Type B pancreatic cell (in vitro differentiated cells): Measurements from ENCODE around the gene DYNC1LI1. TPM values are rescaled to one million over a fixed set of nuclear protein-coding genes. Genes with fewer than 3 reads are reported as not detected.
A peak's percentile ranks its signal among the peaks of the same experiment; 100 is the strongest.

ENCODE experiments used
- DNase-seq: peaks from one replicate; pipeline ENCODE4 v3.0.0; 2021; ENCODE audit warnings: mixed read lengths; ENCODE audit not compliant: unreplicated experiment; ENCODE audit errors: extremely low spot score
- H3K27ac Mint-ChIP-seq: 2 replicates; pipeline ENCODE4 v1.8.0; 2021; ENCODE audit warnings: mild to moderate bottlenecking, mixed read lengths
- H3K27me3 Mint-ChIP-seq: 2 replicates; pipeline ENCODE4 v1.8.0; 2021; ENCODE audit warnings: mixed read lengths
- H3K36me3 Mint-ChIP-seq: 2 replicates; pipeline ENCODE4 v1.8.0; 2021; ENCODE audit warnings: mixed read lengths
- H3K4me1 Mint-ChIP-seq: one replicate; pipeline ENCODE4 v1.8.0; 2021; ENCODE audit warnings: mixed read lengths; ENCODE audit not compliant: unreplicated experiment
- H3K4me3 Mint-ChIP-seq: 2 replicates; pipeline ENCODE4 v1.8.0; 2021; ENCODE audit warnings: mild to moderate bottlenecking, mixed read lengths
- H3K9me3 Mint-ChIP-seq: 2 replicates; pipeline ENCODE4 v1.8.0; 2021; ENCODE audit warnings: mixed read lengths
- CTCF ChIP-seq: fragments of 200-600 bp; sonication (generic); conservative IDR thresholded peaks from 2 replicates; pipeline ENCODE4 v1.5.0; 2021; ENCODE audit warnings: antibody characterized with exemption, mild to moderate bottlenecking
- total RNA-seq: library from RNA; stranded (reverse); gene quantifications from 2 replicates; pipeline ENCODE4 v1.2.1, GENCODE V29; 2021; ENCODE audit warnings: low replicate concordance

Gene DYNC1LI1
- total RNA-seq, 1 donor from 2014 or later: 35.9 TPM

GRCh38 chr3:32571192-32571485 lies 481 bp upstream of the DYNC1LI1 start:
- peaks cover 14% of the 10 kb centered on the region for H3K4me1 Mint-ChIP-seq
- DNase-seq: no peak
- no peaks in the 10 kb centered on the region for H3K36me3 Mint-ChIP-seq
- H3K27ac Mint-ChIP-seq: peak overlapping the region; percentile 95
- H3K9me3 Mint-ChIP-seq: no peaks in the 10 kb centered on the region
- H3K27me3 Mint-ChIP-seq: no peaks in the 10 kb centered on the region
- TF ChIP-seq CTCF: no peak
- H3K4me3 Mint-ChIP-seq: peak overlapping the region; percentile 95

DNA sequence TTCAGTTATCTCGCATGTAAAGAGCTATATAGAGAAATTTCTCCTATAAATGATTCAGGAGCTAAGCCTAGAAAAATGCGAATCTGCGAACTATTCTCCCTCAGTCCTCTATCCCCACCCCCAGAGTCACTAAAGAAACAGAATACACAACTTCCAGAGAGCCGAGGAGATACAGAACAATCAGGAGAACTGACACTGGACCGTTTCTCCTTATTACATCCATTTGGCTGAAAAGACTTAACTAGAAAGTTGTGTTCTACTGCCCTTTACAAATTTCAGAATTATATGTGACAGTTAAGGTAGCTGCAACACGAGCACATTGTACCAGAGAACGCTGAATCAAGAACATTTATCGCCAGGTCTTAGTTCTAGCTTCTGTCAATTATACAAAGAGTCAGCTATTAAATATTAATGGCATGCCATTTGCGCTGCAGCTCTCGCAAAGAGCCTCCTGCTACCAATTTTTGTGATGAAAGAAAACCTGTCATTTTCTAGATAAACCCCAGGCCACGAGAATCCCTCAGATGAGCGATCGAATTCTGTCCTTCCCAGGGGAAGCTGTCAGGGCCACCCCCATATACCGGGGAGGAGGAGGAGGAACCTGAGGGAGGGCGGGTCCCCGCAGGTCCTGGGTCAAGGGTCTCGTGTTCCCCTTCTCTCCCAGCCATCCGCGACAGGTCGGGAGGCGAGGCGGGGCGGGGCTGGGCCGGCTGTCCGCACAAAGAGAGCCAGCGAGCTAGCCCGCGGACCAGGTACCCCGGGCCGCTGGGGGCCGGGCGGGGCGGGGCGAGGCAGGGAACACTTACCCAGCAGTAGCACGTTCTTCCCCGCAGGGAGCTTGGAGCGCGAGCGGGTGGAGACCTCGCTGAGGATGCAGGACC lies 878 bp downstream of the DYNC1LI1 start:
- Mint-ChIP-seq H3K27ac (peak overlapping the region; percentile 95), H3K4me3 (peak overlapping the region; percentile 95), H3K27me3 (no peaks in the 10 kb centered on the region), H3K36me3 (peaks cover under 1% of the 10 kb centered on the region), H3K4me1 (peaks cover 14% of the 10 kb centered on the region), H3K9me3 (no peaks in the 10 kb centered on the region)
- TF ChIP-seq CTCF: no peak
- DNase-seq: peak; percentile 83

GRCh38 chr3:32568953-32569352 lies 1.7 kb downstream of the DYNC1LI1 start:
- Mint-ChIP-seq H3K9me3 (no peaks in the 10 kb centered on the region), H3K4me1 (peaks cover 14% of the 10 kb centered on the region), H3K36me3 (peaks cover 4% of the 10 kb centered on the region), H3K27me3 (no peaks in the 10 kb centered on the region), H3K27ac (no peak overlapping the region), H3K4me3 (peak overlapping the region; percentile 95)
- DNase-seq: no peak
- peak; percentile 39 for TF ChIP-seq CTCF

GRCh38 chr3:32564195-32564594 lies 6.5 kb downstream of the DYNC1LI1 start:
- H3K27ac Mint-ChIP-seq: no peak overlapping the region
- no peak for TF ChIP-seq CTCF
- peaks cover 7% of the 10 kb centered on the region for H3K36me3 Mint-ChIP-seq
- no peak overlapping the region for H3K4me3 Mint-ChIP-seq
- H3K27me3 Mint-ChIP-seq: no peaks in the 10 kb centered on the region
- no peak for DNase-seq
- peaks cover 7% of the 10 kb centered on the region for H3K4me1 Mint-ChIP-seq
- H3K9me3 Mint-ChIP-seq: no peaks in the 10 kb centered on the region

GRCh38 chr3:32562640-32563039 lies 8.0 kb downstream of the DYNC1LI1 start:
- Mint-ChIP-seq H3K9me3 (no peaks in the 10 kb centered on the region), H3K27me3 (no peaks in the 10 kb centered on the region), H3K4me1 (peaks cover 4% of the 10 kb centered on the region), H3K36me3 (peaks cover 7% of the 10 kb centered on the region), H3K27ac (no peak overlapping the region), H3K4me3 (no peak overlapping the region)
- TF ChIP-seq CTCF: no peak
- DNase-seq: no peak
